NCI-H2196 treated with DMSO at 0.1 percent for 48 hours (cell line): ENCODE measurements around the gene SLC30A1.
"Not testable (repeated sequence)": the region's sequence is repeated elsewhere in the genome, so short reads cannot be mapped to it uniquely, and the experiment has no call there.

ENCODE experiments used
- DNase-seq: peaks from one replicate; lab custom pipeline; 2025; ENCODE audit not compliant: unreplicated experiment; lab: John Stamatoyannopoulos, UW

The SLC30A1 gene, protein sequence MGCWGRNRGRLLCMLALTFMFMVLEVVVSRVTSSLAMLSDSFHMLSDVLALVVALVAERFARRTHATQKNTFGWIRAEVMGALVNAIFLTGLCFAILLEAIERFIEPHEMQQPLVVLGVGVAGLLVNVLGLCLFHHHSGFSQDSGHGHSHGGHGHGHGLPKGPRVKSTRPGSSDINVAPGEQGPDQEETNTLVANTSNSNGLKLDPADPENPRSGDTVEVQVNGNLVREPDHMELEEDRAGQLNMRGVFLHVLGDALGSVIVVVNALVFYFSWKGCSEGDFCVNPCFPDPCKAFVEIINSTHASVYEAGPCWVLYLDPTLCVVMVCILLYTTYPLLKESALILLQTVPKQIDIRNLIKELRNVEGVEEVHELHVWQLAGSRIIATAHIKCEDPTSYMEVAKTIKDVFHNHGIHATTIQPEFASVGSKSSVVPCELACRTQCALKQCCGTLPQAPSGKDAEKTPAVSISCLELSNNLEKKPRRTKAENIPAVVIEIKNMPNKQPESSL

DNA sequence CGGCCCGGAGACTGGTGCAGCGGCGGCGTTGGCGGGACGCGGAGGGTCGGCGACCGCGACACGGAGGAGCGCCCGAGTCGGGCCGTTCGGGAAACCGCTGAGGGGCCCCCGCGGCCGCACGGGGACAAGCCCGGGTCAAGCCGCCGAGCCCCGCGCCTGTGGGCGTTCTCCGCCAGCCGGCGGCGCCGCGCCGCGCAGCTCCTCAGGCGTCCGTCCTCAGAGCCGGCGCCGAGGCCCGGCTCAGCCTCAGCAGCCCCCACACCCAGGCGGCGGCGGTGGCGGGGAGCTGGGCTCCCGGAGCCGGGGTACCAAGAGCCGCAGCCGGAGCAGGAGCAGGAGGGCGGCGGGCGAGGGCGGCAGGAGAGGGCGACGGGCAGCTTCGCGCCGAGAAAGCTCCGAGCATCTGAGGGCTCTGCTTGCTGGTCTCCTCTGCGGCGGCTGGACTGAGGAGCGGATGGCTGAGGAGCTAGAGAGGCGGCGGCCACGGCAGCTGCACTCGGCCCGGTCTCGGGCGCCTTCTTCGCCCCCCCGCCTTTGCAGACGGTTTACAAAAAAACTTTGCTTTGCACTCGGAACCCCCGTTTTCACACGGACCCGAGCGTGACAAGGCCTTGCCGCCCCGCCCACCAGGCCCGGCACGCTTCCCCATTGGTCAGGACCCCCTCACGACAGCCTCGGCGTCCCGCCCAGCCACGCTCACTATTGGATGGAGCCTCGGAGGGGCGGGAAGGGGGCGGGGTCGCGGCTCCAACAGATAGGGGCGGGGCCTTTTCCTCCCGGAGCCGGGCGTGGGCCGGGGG is at the start of gene SLC30A1:
TSS of gene SLC30A1 (minus strand) at position 522 of the 800 bp plus-strand sequence. CDS start 549 bp downstream, outside the sequence.
- peak; percentile 94 for DNase-seq

DNA sequence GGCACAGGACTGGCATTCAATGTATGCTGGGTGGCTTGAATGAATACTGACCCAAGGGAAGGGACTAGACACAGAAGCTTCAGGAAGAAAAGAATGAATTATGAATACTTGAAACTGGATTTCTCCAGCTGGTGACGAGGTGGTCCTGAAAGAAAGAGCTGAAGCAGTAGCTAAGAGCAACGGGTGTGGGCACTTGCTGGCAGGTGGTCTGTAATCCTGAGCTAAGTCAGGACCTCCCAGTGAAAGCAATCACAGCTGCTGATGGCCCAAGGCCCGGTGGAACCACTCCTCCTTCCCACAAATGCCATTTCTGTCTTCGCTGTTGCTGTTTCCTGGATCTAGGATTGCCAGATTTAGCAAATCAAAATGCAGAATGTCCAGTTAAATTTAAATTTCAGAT is 49.5 kb upstream of the SLC30A1 start:
- no peak for DNase-seq

DNA sequence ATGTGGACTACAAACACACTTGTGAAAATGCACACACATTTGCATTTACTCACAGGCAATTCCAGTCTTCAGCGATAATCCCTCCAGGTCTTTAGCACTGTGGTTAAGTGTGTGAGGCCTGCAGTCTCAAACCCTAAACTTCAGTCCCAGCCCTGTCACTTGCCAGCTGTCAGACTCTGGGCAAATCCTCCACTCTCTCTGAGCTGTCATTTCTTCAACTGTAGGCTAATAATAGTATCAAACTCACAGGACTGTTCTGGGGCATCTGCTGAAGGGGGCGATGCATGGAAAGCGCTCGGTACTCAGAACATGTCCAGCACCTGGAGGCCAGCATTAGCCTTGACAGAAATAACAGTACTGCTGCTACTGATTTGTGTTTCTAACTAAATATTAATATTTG is 48.3 kb upstream of the SLC30A1 start:
- no peak for DNase-seq

DNA sequence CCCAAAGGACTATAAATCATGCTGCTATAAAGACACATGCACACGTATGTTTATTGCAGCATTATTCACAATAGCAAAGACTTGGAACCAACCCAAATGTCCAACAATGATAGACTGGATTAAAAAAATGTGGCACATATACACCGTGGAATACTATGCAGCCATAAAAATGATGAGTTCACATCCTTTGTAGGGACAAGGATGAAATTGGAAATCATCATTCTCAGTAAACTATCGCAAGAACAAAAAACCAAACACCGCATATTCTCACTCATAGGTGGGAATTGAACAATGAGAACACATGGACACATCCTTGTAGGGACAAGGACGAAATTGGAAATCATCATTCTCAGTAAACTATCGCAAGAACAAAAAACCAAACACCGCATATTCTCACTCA is 46.9 kb upstream of the SLC30A1 start:
- DNase-seq: not testable (repeated sequence)

DNA sequence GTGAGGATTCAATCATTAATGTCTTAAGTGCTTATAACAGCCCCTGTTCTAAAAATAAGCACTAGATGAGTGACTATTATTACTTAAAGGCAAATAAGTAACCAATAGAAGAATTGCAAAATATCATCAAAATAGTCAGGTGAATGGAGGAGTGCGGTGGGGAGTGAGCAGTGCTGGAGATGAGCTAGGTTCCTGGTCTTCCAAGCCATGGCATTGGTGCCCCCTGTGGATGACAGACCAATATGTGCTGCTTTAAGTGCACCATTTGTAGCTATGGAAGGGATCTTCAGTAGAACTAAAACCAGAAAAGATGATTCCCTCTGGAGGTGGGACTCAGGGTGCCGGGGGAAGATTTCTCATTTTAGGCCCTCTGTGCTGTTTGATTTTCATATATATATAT is 46.1 kb upstream of the SLC30A1 start:
- DNase-seq: no peak

DNA sequence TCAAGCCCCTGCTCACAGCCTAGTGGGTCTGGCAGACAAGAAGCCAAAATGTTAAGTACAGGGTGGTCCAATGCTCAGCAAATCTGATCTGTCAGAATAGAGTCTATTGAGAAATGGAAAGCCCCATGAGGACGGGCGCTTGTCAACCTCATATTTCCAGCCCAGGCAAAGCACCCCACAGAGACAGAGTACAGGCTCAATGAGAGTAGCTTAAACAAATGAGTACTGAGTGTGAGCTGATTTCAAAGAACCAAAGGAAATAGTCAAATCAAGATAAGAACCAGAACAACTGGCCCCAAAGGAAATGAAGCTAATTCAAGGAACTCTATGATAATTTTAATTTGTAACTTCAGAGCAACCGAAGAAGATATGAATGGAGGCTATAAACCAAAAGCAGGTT is 44.6 kb upstream of the SLC30A1 start:
- DNase-seq: no peak

DNA sequence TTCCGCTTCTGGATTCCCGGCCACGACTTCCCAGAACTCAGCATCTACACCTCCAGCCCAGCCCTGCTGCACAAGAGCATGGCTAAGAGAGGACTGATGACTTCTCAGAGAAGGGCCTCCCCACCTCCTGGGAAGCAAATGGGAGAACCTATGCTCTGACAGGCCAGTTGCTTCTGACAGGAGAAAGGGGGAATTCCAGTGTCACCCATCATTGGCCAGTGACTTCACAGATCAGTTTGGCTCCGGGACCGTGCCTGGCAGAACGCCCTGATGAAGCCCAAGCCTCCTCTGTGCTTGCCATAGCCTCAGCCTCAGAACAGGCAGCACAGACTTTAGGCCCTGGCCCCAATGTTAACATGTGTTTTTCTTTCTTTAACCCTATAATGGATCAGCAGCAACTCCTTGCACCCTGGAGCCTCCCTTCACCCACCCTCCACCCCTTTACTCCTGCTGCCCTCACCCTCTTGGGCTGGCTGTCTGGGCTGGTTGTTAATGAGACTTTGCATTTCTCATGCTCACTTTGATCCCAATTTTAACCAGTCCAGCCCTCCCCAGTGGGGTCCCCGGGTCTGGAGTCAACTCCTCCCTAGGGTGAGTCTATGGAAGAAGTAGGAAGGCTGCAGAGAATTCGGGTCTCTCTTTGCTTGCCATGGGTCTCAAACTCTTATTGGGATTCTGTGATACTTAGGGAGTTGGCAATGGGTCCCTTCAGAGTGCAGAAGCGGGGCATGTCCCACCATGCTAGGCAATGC is 42.7 kb upstream of the SLC30A1 start:
- no peak for DNase-seq

DNA sequence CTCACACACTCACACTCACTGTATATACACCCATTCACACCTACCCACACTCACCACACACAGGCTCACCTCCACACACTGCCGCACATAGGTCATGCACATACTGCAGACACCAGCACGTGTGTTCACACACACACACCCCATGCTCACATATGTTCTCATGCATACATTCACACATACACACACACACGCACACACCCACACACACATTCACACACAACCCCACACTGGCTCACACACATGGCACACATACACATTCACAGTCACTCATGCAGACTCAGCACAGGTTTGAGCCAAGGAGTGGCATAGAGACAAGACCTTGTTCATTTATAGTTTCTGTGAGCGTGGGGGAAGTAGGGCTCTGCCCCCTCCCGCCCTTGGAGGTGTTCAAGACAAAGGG is 41.1 kb upstream of the SLC30A1 start:
- DNase-seq: no peak

DNA sequence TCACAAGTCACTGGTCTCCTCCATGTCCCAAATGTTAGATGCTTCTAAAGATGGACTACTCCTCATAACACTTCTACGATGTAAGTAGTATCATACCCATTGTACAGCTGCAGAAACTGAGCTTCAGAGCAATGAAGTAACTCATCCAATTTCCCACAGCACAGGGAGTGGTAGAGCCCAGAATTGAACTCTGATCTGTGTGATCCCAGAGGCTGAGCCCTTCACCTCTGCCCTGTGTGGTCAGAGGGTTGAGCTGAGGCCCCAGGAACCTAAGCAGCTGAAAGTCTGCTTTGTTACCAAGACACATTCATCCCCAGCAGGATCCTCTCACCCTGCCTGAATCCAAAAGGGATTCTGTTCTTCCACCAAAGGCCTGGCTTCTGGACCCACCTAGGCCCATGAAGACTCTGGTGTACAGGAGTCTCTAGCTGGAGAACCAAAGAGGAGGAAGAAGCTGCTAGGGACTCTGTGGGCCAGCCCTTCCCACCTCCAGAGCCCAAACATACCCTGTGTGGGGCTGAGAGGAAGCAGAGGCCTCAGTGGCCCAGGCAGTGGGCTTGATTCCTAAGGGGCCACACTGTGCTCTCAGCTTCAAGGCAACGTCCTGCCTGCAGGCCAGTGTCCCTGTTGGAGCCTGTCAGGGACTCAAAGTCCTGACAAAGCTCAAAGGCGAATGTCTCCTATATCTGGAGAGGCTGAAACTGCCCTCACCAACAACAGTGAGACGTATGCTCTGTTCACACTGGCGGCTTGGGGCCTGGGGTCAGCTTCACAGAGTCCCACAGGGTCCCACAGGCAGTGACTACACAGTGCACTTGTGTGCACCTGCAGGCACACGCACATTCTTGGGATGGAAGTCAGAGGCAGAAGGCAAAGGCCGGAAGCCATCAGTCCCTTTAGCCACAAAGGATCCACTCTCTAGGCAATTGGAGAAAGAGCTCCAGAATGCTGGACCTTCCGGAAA is 40.4 kb upstream of the SLC30A1 start:
- DNase-seq: no peak

DNA sequence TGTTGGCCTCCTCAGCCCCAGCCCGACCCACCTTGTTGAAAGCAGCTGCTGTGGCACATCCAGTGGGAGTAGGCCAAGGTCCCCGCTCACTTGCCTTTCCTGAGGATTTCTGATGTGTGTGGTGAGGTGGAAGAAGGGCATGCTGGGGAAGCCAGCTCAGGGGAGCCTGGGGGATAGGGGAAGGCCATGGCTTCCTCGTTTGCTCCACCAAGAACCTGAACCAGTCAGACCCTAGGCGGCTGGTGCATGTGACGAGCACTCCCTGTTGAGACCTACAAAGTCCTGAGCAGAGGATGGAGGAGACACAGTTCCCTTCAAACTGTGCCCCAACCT is 38.0 kb upstream of the SLC30A1 start:
- no peak for DNase-seq

DNA sequence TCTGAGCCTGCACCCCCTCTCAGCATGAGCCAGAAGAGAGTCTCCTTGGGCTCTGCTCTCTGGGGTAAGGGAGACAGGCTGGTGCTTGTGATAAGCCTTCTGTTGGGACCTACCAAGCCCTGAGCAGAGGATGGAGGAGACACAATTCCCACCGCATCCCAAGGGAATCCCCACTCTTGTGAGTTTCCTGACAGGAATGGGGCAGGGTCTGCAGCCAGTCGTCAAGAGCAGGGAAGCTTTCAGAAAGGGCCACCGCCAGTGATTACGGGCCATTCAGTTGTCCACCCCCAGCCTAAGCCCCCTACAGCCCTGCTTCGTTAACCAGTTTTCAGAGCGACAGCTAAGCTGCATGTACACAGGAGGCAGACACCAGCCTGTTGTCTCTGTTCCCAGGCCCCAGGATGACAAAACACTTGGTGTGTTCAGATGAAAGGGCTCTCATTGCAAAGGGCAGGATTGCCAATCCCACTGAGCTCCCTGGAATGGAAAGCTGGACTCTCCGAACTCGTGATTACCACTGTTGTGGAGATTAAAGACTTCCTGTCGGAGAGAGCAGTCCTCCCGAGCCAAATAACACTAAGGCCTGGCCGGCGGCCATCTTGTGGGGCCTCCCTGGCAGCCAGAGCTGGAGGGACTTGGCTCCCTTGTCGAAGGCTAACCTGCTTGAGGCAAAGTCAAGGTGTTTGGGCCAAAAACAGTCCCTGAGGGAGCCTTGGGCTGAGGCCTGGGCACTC is 37.4 kb upstream of the SLC30A1 start:
- no peak for DNase-seq

DNA sequence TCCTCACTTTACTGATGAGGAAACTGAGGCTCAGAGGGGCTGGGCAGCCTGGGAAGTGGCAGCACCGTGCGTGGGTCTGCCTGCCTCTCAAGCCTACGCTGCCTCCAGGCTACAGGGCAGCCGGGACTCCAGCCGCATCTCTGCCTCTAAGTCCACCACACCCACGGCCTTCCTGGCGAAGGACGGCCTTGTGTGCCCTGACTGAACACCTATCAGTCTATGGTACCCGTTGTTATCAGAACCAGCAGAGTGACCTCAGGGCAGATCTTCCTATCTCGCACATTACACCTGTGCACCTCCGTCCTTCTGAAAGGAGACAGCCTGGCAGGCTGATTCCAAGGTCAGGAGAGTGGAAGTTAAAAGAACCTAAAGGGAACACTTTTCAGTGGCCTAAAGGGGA is 35.7 kb upstream of the SLC30A1 start:
- no peak for DNase-seq

DNA sequence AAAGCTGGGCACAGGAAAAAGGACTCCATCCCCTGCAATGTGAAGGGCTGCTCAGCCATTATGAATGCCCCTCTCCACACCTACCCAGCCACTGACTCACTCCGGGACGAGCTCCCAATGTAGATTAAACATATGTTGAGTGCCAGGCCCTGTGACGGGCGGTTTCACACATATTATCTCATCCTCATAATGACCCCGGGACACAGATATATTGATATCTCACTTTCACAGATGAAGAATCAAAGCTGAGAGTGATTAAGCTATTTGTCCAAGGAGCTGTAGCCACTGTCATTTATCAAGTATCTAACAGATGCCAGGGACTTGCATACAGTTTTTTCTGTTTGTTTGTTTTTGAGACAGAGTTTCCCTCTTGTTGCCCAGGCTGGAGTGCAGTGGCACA is 35.0 kb upstream of the SLC30A1 start:
- no peak for DNase-seq

DNA sequence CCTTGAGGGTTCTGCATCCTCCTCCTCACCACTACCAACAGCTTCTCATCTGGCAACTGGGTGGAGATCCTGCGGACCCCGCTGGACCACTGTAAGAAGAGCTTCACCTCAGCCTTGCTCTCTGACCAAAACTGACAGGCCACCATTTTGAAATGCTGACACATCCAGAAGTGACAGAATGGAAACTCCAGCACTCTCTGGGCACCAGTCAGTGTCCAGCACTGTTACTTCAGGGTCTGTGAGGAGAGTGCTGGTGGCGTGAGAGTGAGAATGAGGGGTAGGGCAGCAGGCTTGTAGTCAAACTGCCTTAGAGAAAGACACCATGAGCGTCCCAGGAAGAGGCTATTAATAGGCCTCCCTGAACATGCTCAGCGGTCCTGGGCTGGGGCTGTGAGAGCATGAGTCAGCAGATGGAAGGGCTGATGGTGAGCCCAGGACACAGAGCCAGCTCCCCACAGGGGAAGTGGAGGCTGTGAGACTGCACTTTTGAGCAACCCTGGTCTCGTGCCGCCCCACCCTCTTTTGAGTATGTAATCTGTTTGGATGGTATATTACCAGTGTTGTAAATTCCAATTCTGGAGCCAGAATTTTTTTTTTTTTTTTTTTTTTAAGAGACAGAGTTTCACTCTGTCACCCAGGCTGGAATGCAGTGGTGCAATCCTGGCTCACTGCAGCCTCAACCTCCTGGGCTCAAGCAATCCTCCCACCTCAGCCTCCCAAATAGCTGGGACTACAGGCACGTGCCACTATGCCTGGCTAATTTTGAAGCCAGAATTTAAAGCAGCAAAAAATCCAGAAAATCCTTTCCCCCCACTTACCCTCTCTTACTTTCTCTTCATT is 34.4 kb upstream of the SLC30A1 start:
- no peak for DNase-seq

DNA sequence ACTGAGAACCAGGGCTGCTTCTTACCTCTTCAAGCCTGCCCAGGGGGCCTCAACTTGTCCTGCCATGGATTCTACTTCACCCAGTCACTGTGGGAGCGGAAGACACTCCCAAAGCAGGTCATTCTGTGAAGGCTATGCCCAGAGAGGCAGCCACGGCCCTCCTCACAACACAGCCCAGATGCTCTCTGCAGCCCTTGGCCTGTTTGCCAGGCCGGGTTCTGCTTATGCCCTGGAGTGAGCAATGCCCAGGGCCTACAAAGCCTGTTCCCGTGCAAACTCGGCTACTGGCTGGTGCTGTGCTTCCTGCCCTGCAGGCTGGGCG is 33.8 kb upstream of the SLC30A1 start:
- DNase-seq: no peak

DNA sequence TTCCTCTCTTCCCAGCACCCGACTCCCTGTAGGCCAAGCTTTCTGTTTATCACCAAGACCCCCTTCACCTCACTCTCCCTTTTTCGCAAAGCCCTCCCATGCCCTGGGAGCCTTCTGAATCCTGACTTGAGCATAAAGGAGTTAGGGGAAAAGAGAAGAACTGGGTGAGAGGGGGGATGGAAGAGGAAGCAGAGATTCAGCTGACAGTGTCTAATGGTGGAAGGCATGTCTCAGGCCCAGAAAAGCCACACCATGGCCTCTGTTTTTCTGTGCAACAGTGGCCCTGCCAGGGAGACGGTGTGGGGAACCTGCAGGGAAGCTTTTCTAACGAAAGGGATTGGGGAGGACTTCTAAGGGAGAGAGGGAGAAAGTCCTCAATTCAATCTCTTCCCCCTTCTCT is 32.9 kb upstream of the SLC30A1 start:
- DNase-seq: no peak

DNA sequence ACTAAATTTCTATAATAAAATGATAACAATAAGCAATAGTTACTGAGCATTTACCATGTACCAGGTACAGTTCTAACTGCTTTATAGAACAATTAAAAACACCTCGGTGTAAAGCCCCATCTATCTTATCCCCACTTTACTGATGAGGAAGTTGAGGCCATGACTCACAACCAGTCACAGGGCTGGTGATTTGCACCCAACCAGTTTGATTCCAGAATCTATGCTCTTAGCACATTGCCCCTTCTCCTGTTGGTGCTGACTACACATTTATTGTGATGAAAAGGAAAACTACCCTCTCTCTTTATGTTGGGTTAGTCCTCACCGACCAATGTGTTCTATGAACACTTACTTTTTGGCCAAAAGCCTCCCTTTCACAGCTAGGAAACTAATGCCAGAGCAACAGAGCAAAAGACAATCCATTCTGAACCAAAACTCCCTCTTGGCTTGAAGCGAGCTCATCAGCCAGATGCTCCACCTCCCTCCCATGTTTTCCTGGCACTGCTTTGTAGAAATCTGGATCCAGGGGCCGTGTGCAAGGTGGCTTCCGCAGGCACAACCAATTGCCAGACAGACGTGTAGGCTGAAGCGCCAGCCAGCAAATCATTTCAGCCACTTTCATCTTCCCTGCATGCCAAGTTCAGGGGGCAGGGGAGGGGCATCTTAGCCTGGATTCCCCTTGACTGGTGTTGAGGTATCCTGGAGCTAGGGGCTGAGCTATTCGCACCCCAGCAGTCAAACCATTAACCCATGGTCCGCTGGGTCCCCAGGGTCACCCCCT is 32.0 kb upstream of the SLC30A1 start:
- DNase-seq: peak; percentile 6
